GM13976 (cell line): ENCODE results near the gene BCL7B.
"Not testable (repeated sequence)": the region's sequence is repeated elsewhere in the genome, so short reads cannot be mapped to it uniquely, and the experiment has no call there.

Experiments
- DNase-seq: peaks from one replicate; pipeline ENCODE4 v3.0.0; 2012; ENCODE audit warnings: low spot score
- CTCF ChIP-seq: IDR thresholded peaks from 2 replicates; pipeline ENCODE4 v1.5.1; 2012; ENCODE audit warnings: borderline replicate concordance, mild to moderate bottlenecking; ENCODE audit not compliant: insufficient read depth; ENCODE audit errors: extremely low read depth, missing control alignments, control extremely low read depth
- in situ Hi-C: fragments of 300-500 bp; cut with MboI; formaldehyde crosslinking; loops from one replicate; pipeline ENCODE4 v1.12.0; 2022; ENCODE audit warnings: low sequenced_read_pairs, mixed read lengths, inconsistent platforms; ENCODE audit not compliant: unreplicated experiment

Gene BCL7B

GRCh38 chr7:73560109-73560835 lies 2.8 kb upstream of the BCL7B start:
- in situ Hi-C loops, result no loop called here
- TF ChIP-seq CTCF, result no peak
- peak; percentile 59 for DNase-seq

- peak; percentile 99 for DNase-seq
- TF ChIP-seq CTCF, result no peak
- in situ Hi-C loops, result no loop called here
These were observed 438 bp downstream of the BCL7B start for GRCh38 chr7:73557108-73557396.

GRCh38 chr7:73556208-73557107 lies 1.0 kb downstream of the BCL7B start:
- no peak for DNase-seq
- in situ Hi-C loops, result no loop called here
- TF ChIP-seq CTCF, result no peak

GRCh38 chr7:73555411-73555982 lies 2.0 kb downstream of the BCL7B start:
- TF ChIP-seq CTCF, result no peak
- in situ Hi-C loops, result no loop called here
- no peak for DNase-seq

GRCh38 chr7:73550093-73550492 lies 7.4 kb downstream of the BCL7B start:
- DNase-seq, in situ Hi-C loops: not testable (repeated sequence)

- in situ Hi-C loops, result no loop called here
- TF ChIP-seq CTCF, result no peak
- no peak for DNase-seq
These were observed 8.3 kb downstream of the BCL7B start for GRCh38 chr7:73549176-73549575.

GRCh38 chr7:73547841-73548240 lies 9.6 kb downstream of the BCL7B start:
- no peak for DNase-seq
- no peak for TF ChIP-seq CTCF
- in situ Hi-C loops, result no loop called here
